Osteoblast (primary cell): ENCODE data around the gene TNFSF11. TPM values are rescaled to one million over a fixed set of nuclear protein-coding genes. Genes with fewer than 3 reads are reported as not detected.

ENCODE experiments used
- DNase-seq: peaks from one replicate; pipeline ENCODE4 v3.0.0; 2011; ENCODE audit warnings: low spot score, mixed read lengths; ENCODE audit not compliant: insufficient read length; ENCODE audit errors: missing footprints
- H2AFZ ChIP-seq: 2 replicates; pipeline ENCODE4 v1.6.0; 2011; ENCODE audit warnings: mild to moderate bottlenecking, low read length
- H3K27ac ChIP-seq: 2 replicates; pipeline ENCODE4 v1.5.1; 2011; ENCODE audit warnings: mild to moderate bottlenecking, low read depth, low read length, moderate library complexity
- H3K27me3 ChIP-seq: 2 replicates; pipeline ENCODE4 v1.6.0; 2012; ENCODE audit warnings: mild to moderate bottlenecking, control low read depth, inconsistent platforms, low read length, moderate library complexity; ENCODE audit not compliant: insufficient read depth
- H3K36me3 ChIP-seq: 2 replicates; pipeline ENCODE4 v1.5.1; 2011; ENCODE audit warnings: mild to moderate bottlenecking, low read length, control low read depth, moderate library complexity; ENCODE audit not compliant: insufficient read depth
- H3K4me1 ChIP-seq: 2 replicates; pipeline ENCODE4 v1.5.1; 2011; ENCODE audit warnings: mild to moderate bottlenecking, low read length, control low read depth, moderate library complexity; ENCODE audit not compliant: insufficient read depth
- H3K4me2 ChIP-seq: 2 replicates; pipeline ENCODE4 v1.6.0; 2011; ENCODE audit warnings: mild to moderate bottlenecking, low read length; ENCODE audit not compliant: insufficient read depth
- H3K4me3 ChIP-seq: fragments of 200-600 bp; sonication (generic); 3 replicates; pipeline ENCODE4 v1.5.1; 2012; ENCODE audit warnings: mild to moderate bottlenecking, low read length, inconsistent platforms; ENCODE audit not compliant: insufficient read depth
- H3K79me2 ChIP-seq: 2 replicates; pipeline ENCODE4 v1.6.0; 2012; ENCODE audit warnings: mild to moderate bottlenecking, low read length, control low read depth, inconsistent platforms; ENCODE audit not compliant: insufficient read depth
- H3K9me3 ChIP-seq: 2 replicates; pipeline ENCODE4 v1.5.1; 2011; ENCODE audit warnings: low read depth, low read length, control low read depth
- H4K20me1 ChIP-seq: 2 replicates; pipeline ENCODE4 v1.6.0; 2012; ENCODE audit warnings: mild to moderate bottlenecking, low read length, control low read depth; ENCODE audit not compliant: insufficient read depth
- total RNA-seq: library from RNA; depleted of rRNA; stranded (reverse); fragments of >200 nt; gene quantifications from 2 replicates; pipeline ENCODE4 v1.2.3, GENCODE V29; 2012
- TF ChIP-seq, protein P1 (sequence below): IDR thresholded peaks from 2 replicates; pipeline ENCODE4 v1.5.1; 2011; ENCODE audit warnings: mild to moderate bottlenecking, low read depth, low read length, moderate library complexity; ENCODE audit errors: extremely low read depth

TNFSF11 gene
- total RNA-seq, 1 donor = 0.72 TPM

DNA sequence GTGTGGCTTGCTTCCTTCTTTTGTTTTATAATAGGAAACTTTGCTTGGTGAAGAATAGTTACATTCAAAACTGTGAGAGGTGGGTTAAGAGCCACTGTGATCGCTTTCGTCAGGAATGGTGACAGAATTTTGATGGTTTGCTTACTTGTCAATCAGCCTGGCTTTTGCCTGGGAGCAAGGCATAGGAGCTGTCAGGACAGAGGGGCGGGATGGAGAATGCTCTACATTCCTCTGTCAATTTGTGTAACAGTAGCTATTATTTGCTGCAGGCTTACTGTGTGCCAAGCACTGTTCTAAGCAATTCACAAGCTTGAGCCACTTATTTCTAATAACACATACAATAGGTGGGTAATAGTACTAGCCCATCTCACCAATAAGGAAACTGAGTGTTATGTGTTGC lies 28.1 kb upstream of the TNFSF11 start:
- no peaks in the 10 kb centered on the region for H3K9me3 ChIP-seq
- no peaks in the 10 kb centered on the region for H4K20me1 ChIP-seq

DNA sequence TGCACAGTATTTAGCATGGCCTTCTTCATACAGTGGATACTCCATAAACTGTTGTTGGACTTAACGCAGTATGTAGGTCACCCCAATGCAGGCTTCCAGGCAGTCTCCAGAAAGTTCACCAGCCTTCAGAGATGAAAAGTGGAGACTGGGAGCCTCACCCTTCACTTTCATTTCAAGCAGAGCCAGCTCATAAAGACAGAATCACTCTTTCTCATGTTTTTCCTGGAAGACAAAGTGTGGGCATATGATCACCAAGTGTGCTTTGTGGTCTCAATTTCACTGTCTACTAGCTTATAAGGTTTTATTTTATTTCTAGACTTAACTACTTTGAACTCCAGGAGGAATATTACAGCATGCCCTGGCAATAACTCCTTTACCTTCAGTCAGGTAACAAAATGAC lies 26.3 kb upstream of the TNFSF11 start:
- no peaks in the 10 kb centered on the region for H3K27me3 ChIP-seq
- DNase-seq = no peak
- H3K4me2 ChIP-seq = no peak overlapping the region
- no peak overlapping the region for H3K4me3 ChIP-seq
- H3K79me2 ChIP-seq = no peaks in the 10 kb centered on the region
- H4K20me1 ChIP-seq = no peaks in the 10 kb centered on the region
- no peak overlapping the region for H2AFZ ChIP-seq
- no peak overlapping the region for H3K27ac ChIP-seq
- TF ChIP-seq, protein P1, sequence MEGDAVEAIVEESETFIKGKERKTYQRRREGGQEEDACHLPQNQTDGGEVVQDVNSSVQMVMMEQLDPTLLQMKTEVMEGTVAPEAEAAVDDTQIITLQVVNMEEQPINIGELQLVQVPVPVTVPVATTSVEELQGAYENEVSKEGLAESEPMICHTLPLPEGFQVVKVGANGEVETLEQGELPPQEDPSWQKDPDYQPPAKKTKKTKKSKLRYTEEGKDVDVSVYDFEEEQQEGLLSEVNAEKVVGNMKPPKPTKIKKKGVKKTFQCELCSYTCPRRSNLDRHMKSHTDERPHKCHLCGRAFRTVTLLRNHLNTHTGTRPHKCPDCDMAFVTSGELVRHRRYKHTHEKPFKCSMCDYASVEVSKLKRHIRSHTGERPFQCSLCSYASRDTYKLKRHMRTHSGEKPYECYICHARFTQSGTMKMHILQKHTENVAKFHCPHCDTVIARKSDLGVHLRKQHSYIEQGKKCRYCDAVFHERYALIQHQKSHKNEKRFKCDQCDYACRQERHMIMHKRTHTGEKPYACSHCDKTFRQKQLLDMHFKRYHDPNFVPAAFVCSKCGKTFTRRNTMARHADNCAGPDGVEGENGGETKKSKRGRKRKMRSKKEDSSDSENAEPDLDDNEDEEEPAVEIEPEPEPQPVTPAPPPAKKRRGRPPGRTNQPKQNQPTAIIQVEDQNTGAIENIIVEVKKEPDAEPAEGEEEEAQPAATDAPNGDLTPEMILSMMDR = no peak
- H3K36me3 ChIP-seq = no peaks in the 10 kb centered on the region
- H3K9me3 ChIP-seq = no peaks in the 10 kb centered on the region
- H3K4me1 ChIP-seq = peaks cover 12% of the 10 kb centered on the region

More for the DNA sequence above, 28.1 kb upstream of the TNFSF11 start:
- no peaks in the 10 kb centered on the region for H3K36me3 ChIP-seq
- H3K79me2 ChIP-seq = no peaks in the 10 kb centered on the region
- TF ChIP-seq, protein P1 = no peak
- H3K27ac ChIP-seq = no peak overlapping the region
- peaks cover 12% of the 10 kb centered on the region for H3K4me1 ChIP-seq
- H3K4me3 ChIP-seq = no peak overlapping the region
- no peaks in the 10 kb centered on the region for H3K27me3 ChIP-seq
- no peak for DNase-seq
- no peak overlapping the region for H3K4me2 ChIP-seq
- H2AFZ ChIP-seq = no peak overlapping the region

DNA sequence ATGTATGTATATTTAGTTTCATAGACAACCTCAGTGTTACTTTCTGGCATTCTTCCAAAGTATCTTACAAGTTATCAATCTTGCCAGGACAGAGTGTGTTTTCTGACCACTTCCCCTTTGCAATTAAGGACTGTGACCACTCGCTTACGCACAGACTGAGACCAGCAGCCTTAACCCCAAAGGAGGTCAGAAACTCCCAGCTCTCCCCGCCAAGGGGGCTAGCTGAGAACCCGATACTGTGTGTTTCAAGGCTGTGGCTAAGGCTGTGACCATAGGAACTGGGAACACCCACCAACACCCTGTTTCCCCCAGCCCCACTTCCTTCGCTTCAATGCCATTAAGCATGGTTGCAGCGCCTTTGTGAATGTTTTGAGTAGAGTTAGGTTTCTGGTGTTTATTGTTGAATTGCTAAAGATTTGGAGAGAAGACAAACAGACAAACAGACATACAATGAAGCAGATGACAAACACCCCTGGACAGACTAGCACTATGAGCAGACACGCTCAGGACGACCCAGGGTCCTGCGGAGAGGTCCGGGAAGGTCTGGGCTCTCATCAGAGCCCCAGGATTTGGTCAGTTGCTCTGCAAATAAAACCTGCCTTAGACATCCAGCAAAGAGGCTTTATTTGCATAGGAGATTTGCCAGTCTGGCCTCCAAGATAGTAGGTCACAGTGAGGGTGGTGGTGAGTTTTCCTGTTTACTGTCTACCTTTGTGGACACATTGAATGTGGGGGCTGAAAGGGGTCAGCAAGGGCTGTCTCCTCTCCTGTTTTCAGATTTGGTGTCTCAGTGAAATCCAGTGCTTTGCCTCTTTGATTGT lies 25.0 kb upstream of the TNFSF11 start:
- TF ChIP-seq, protein P1 = no peak
- Histone ChIP-seq H4K20me1 (no peaks in the 10 kb centered on the region), H3K4me1 (peaks cover 22% of the 10 kb centered on the region), H2AFZ (peak overlapping the region; percentile 58), H3K36me3 (no peaks in the 10 kb centered on the region), H3K4me2 (peak overlapping the region; percentile 49), H3K27ac (no peak overlapping the region), H3K27me3 (no peaks in the 10 kb centered on the region), H3K79me2 (no peaks in the 10 kb centered on the region), H3K9me3 (no peaks in the 10 kb centered on the region), H3K4me3 (peak overlapping the region; percentile 1)
- DNase-seq = no peak

DNA sequence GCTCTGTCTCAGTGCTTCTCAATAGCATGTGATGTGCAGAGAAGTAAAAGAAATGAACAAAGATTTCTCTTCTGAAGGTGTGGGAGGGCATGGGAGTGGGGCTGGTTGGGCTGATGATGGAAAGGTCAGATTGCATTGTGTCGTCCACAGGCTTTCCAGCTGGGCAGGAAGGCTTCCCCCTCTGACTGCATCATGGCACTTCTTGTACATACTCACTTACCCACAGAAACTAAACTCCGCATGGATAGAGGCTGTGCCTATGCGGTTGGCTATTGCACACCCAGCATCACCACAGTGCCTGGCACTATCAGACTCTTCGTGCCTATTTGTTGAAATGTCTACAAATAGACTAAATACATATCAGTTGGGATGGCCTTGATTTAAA lies 24.4 kb upstream of the TNFSF11 start:
- no peaks in the 10 kb centered on the region for H4K20me1 ChIP-seq
- H3K4me1 ChIP-seq = peaks cover 27% of the 10 kb centered on the region
- no peaks in the 10 kb centered on the region for H3K36me3 ChIP-seq
- TF ChIP-seq, protein P1 = no peak
- H3K27ac ChIP-seq = no peak overlapping the region
- H3K9me3 ChIP-seq = no peaks in the 10 kb centered on the region
- no peaks in the 10 kb centered on the region for H3K79me2 ChIP-seq
- H2AFZ ChIP-seq = peak overlapping the region; percentile 58
- DNase-seq = no peak
- H3K27me3 ChIP-seq = no peaks in the 10 kb centered on the region
- no peak overlapping the region for H3K4me2 ChIP-seq
- no peak overlapping the region for H3K4me3 ChIP-seq
